GM20000 (cell line): ENCODE data around the gene CAPN11.
A peak's percentile ranks its signal among the peaks of the same experiment; 100 is the strongest.

Source experiments
- DNase-seq: peaks from one replicate; pipeline ENCODE4 v3.0.0; 2012; ENCODE audit warnings: low spot score
- CTCF ChIP-seq: IDR thresholded peaks from 2 replicates; pipeline ENCODE4 v1.5.1; 2012; ENCODE audit warnings: mild to moderate bottlenecking, control low read depth; ENCODE audit errors: extremely low read depth, missing control alignments

CAPN11 gene

GRCh38 chr6:44224029-44224964, 65.7 kb downstream of the CAPN11 start:
- DNase-seq: peak; percentile 55
- TF ChIP-seq CTCF: peak; percentile 20

GRCh38 chr6:44224965-44225305, 66.3 kb downstream of the CAPN11 start:
- peak; percentile 18 for DNase-seq
- no peak for TF ChIP-seq CTCF

GRCh38 chr6:44225579-44226325, 67.1 kb downstream of the CAPN11 start:
- peak; percentile 23 for DNase-seq

GRCh38 chr6:44226368-44227147, 67.9 kb downstream of the CAPN11 start:
- no peak for TF ChIP-seq CTCF

More at GRCh38 chr6:44225579-44226325, 67.1 kb downstream of the CAPN11 start:
- no peak for TF ChIP-seq CTCF

GRCh38 chr6:44227148-44227793, 68.7 kb downstream of the CAPN11 start:
- peak; percentile 10 for DNase-seq
- TF ChIP-seq CTCF: no peak

More at GRCh38 chr6:44226368-44227147, 67.9 kb downstream of the CAPN11 start:
- DNase-seq: peak; percentile 12

- peak; percentile 3 for DNase-seq
- no peak for TF ChIP-seq CTCF
Observed at GRCh38 chr6:44228031-44228430, 69.4 kb downstream of the CAPN11 start.
